Skeletal muscle cell (primary cell): ENCODE measurements around the gene FLRT3.

Experiments
- DNase-seq: peaks from one replicate; pipeline ENCODE4 v3.0.0-alpha.2; 2010; ENCODE audit warnings: low read depth
- H3K4me3 ChIP-seq: 2 replicates; pipeline ENCODE4 v1.5.1; 2011; ENCODE audit warnings: low read depth, mild to moderate bottlenecking, control low read depth, low read length, moderate library complexity

Gene FLRT3

DNA sequence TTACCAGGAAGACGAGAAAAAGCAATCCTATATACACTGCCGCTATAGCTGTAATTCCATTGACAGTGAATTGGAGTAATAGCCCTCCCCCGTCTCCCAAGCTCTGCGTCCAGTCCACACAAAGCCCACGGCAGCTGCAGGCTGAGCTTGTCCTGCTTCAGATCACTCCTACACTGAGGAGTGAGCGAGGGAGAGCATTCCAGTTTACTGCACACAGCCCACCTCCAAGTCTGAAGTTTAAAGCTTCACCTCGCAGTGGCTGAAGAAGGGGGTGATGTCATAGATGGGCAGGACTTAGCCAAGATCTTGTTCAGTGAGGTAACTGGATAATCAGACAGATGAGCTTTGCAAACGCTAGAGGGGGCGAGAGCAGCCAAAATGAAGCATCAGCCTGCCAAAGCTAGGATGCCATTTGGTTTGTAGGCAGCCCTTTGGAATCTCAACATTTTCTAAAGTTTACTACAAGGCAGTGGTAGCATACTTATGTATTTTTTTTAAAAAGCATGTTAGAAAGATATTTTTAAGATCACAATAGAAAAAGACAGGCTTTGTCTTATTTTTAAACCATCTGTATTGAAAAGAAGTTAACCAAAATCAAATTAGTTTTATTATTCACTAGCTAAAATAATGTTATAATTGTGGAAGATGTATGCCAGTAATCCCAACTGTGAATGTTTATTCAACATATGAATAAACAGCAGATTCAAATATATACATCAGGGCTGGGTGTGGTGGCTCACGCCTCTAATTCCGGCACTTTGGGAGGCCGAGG lies at the start of gene FLRT3:
FLRT3 (minus strand) TSS at position 213 of the 772 bp plus-strand sequence. CDS start 10,106 bp downstream, outside the sequence.
- peak; percentile 97 for DNase-seq
- peak within 1 kb of the TSS; percentile 41 for H3K4me3 ChIP-seq

DNA sequence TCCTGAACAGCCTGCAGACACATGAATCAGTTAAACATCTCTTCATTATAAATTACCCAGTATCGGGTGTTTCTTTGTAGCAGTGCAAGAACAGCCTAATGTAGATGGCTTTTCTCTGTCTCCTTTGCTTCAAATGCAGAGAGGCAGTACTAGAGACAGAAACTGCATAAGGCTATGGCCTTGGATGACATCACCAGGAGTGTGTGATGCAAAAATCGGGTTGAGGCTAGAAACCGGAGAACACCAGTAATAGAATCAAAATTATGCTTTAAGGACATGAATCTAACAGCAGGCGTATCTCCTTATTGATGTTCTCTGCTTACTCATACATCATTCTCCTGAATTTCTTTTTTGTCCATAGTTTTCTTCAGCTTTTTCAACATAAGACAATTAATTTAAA lies 49.3 kb upstream of the FLRT3 start:
- no peak for DNase-seq
- H3K4me3 ChIP-seq, result no peak overlapping the region

DNA sequence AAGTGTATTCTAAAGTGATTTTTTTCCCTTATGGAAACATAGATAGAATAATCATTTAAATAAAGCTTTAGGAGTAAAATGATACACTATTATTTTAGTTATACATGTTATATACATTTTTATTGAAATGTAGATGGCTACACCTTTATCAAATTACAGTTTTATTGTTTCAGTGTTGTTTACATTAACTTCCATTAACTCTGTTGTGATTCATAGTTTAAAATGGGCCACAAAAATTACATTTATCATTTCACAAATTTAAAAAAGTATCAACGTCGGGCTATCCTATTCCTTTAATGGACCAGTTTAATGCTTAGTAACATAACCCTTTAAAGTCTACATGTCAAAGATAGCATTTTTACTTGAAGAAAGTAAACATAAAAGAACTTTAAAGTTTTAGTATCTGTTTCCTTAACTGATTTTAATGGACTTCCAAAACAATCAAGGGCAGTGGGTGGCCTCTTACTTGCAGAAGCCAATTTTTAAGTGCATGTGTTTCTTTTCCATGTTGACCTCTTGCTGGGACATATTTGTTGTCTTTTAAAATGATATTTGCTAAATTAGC lies 47.8 kb upstream of the FLRT3 start:
- no peak for DNase-seq

DNA sequence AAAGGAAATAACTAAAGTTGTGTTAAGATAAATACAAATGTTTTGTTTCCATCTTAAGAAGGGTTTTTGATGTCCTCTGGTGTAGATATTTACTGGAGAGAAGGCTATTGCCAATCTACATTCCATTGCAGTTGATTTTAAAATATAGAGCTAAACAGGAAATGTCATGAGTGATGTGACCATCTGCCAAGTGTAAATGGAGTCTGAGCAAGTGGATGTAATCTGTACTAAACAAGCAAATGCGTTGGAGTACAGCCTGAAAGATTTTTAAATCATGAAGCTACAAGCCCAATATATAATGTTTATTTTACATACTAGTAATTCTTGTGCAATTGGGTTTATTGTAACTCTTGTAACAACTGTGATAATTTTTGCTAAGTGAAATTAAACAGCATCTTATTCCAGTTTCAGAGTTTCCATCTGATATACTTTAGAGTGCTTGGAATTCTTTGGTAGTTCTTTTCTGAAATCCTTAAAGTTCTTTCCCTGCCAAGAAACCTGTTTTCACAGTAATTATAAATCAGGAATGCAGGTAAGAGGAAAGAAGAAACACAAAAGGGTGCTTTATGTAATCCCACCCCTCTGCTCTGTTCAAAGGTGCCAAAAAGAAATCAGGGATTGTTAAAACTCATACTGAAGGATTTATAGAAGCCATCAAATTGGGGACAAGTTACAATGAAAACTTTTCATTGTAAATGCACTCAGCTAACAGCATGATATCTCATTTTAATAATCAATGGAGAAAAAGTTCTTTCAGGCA lies 47.2 kb upstream of the FLRT3 start:
- DNase-seq, result peak; percentile 6
- H3K4me3 ChIP-seq, result no peak overlapping the region

More for the DNA sequence above, 47.8 kb upstream of the FLRT3 start:
- no peak overlapping the region for H3K4me3 ChIP-seq

DNA sequence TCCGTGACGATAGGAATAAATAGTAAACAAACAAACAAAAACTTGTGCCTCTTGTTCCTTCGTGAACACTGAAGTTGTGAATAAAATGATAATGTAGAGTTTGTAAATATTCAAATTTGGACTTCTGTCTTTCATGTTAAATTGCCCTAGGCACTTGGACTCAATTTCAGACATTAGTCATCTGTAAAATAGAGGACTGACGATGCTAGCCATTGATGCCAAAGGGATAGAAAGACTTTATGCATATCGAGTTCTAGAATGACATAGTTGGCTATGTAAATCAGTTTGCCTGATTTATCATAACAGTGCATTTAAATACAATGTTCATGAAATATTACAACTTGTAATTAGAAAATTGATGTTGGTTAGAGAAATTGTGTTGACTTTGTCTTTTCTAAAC lies 45.9 kb upstream of the FLRT3 start:
- DNase-seq, result no peak
- H3K4me3 ChIP-seq, result no peak overlapping the region

DNA sequence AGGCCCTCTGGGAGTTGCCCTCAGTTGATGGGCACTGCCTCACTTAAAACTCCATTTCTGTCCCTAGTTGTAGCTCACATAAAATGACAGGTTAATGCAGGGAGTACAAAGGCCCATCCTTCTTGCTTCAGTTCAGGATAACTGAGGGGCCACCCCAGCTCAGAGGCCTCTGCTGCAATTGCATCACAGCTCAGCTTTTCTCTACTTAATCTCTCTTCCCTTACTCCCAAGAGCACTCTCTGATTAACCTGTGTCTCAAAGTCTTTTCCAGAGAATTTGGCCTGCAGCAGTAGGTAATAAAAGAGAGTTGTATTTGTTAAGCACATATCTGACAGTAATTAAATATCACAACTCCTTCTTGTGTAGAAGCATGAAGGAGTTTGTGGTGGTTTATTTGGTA lies 40.9 kb upstream of the FLRT3 start:
- DNase-seq, result no peak
- H3K4me3 ChIP-seq, result no peak overlapping the region

DNA sequence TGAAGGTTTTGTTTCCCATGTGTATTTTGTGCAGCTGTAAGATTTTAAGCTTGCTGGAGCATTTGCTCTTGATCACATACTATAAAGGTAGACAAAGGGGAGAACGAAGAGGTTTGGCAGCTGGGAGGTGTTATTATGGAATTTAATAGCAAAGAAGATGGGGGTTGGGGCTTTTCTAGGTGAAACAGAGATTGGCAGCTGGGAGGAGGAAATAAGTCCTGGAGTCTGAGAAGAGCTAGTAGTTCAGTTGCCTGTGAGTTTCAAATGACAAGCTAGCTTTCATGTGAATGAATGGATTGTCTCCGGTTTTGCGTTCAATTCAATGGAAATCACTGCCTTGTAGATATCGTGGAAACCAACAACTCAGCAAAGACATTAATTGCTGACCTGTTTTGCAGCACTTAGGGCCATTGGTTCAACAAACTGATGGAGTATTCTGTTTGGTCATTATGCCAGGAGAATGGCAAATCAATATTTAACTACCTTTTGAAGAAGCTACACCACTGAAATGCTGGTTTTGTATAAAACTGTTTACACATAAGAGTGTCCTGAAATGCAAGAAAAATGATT lies 38.1 kb upstream of the FLRT3 start:
- no peak overlapping the region for H3K4me3 ChIP-seq
- DNase-seq, result no peak

DNA sequence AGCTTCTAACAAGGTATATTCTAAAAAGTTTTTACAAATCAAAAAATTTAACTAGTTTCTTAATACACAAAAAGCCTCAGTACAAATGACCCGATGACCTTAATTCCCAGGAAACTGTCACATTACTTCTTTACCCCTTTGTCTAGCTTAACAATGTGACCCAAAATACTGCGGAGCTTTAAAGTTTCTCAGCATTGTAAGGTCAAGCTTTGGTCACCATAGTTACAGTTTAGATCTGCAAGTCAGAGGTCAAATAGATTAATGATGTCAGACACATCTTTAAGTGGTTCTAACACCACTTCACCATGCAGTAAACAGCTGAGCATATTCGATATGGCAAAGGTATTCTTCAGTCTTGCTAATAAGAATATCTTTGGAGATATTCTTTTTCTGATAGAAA lies 36.8 kb upstream of the FLRT3 start:
- no peak for DNase-seq

DNA sequence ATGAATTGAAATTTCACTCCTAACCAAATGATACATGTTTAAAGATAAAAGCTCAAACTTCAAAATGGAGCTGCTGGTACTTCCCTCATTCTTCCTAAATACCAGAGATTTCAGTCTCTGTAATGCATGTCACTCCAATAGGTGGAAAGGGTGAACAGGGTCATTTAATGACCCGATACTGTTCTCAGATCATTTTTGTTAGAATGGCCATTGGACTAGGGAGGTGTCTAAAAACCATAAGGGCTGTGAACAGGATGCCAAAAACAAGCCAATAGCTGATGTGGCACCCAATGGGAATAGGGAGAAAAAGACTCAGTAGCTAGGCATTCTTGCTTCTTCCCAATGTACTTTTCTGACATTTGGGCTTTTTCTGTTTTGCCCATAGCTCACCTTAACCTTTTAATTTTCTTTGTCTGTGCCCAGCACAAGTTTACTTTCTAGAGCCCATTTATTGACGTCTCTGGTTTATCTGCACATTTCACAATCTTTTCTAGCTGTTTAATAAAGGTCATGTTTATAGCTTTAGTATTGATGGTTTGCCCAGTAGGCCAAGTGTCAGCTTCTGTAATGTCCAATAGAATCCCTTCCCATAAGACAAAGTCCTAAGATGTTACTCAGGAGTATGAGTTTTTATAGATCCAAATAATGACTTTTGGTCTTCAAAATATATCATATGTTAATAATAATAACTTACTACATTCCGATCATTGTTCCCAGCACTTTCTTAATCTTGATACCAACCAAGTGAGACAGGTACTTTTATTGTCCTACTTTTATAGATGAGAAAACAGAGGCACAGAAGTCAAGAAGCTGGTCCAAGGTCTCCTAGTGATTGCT lies 24.3 kb upstream of the FLRT3 start:
- no peak overlapping the region for H3K4me3 ChIP-seq
- no peak for DNase-seq

More for the DNA sequence above, 36.8 kb upstream of the FLRT3 start:
- H3K4me3 ChIP-seq, result no peak overlapping the region

DNA sequence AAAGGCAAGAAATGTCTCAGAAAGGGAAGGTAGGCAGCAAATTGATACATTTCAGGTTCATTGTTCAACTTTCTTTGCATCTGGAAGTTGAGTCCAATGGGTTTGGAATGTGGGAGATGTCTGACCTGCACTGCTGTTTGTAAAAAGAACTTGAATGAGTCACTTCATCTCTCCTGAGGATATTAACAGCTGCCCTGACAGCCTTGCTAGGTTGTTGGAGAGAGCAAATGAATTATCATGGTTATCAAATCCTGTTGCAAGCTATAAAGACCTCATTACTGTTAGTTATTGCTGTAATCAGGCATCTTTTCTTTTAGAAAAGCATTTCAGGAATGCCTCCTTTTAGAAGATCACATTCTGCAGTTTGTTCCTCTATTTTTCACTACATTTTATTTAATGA lies 23.0 kb upstream of the FLRT3 start:
- peak; percentile 60 for DNase-seq
- H3K4me3 ChIP-seq, result no peak overlapping the region

DNA sequence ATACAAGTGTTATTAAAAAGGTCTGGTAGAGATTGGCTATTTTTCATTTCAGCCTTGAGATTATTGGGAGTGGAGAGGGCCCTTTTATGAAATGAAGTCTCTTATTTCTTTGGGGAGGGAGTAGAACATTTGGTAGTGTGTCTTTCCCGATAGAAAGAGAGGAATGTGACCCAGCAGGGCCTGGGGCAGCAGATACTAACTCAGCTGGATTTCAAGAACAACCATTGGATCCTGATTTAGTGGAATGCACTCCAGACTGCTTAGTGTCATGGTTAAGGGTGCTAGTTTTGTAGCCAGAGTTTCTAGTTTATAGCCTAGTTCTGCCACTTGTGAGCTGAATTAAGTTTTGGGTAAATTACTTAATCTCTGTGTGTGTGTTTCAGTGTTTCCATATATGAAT lies 18.4 kb upstream of the FLRT3 start:
- DNase-seq, result no peak
- H3K4me3 ChIP-seq, result no peak overlapping the region

DNA sequence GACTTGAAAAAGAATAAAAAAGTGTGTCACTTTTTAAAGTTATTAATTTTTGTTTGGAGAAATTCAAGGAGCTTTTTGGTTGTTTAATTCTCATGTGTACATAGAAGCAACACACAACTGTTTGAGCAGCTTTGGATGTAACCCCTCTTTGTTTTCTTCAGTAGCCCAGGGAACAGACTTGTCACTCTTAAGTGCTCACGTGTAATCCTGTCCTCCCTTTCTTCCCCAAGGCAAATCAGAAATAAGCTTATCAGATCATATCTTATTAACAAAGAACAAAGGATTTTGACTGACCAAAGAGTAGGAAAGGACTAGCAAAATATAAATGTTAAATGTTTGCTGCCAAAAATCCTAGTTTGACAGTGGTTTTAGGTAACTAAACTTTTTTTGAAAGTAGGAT lies 7.3 kb upstream of the FLRT3 start:
- DNase-seq, result no peak
- no peak overlapping the region for H3K4me3 ChIP-seq

DNA sequence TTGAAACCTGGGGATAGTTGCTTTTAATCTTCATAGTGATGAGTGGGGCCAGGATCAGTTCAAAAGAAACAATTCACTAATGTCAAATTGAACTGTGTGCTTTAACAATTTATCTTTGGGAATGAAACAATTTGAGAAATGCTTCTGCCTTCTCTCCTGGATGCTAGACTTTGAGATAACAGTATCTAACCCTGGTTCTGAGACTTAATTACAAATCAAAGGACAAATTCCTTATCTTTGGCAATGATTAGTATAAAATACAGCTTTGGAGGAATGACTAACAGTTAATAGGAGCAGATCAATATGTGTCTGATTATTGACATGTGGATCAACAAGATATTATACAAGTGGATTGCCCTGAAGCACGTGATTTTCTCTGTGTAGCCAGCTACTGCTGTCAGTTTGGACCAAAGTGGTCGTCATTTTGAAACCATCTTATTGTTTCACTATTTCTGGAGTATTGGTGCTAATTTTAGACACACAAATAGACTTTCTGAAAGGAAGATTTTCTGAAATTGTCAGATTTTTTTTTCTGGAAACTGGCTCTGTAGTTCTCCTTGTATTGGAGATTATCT lies 6.2 kb upstream of the FLRT3 start:
- no peak overlapping the region for H3K4me3 ChIP-seq
- no peak for DNase-seq

DNA sequence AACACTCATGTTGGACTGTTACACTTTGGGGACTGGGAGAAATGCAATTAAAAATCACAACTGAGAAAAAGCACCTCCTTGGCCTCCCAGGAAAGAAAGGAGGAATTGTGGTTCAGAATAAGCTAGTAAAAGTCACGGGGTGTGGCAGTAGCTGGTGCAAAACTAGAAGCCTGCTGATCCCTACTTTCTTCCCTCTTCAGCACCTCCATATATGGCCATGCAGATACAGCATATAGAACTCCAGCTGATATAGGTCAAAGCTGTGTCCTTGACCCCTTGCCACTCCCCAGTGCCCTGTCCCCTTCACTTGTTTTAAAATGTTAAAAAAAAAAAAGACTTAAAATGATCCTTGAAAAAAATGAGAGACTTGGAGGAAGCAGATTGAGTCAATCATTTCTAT lies 5.5 kb upstream of the FLRT3 start:
- no peak for DNase-seq

DNA sequence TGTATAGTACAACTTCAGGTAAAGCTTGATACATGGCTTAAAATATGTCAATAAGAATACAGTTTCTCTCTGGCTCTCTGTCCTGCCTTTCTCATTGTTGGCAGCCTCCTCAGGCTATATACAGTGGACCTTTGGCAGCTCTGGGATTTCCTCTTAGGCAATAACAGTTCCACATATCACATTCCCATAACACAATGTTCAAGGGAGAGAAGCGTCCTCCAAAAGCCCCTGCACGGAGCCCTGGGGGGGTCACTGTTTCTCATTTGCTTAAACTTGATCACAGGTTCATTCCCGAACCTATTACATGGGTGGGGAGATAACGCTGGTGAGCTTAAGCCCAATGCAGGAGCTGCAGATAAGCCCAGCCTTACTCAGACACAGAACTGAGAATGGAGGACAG lies 4.4 kb upstream of the FLRT3 start:
- no peak overlapping the region for H3K4me3 ChIP-seq
- DNase-seq, result peak; percentile 67

More for the DNA sequence above, 5.5 kb upstream of the FLRT3 start:
- no peak overlapping the region for H3K4me3 ChIP-seq

DNA sequence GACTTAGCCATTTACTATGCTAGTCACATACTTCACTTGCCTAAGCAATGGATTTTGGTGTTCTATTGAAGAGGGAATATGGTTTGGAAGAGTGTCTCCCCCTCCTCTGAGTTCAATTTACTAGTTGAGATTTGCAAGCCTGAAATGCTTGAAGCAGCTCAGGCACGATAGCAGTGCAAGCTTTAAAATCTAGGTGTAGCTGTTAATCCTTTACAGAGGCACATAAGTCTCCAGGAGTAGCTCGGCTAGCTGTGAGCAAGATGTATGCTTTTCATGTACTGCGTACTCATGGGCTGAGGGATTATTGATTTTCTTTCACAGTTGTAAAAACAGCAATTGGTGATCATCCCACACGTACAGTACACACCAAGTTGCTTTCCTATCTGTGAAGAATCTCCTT lies 726 bp downstream of the FLRT3 start:
- H3K4me3 ChIP-seq, result peak overlapping the region; percentile 41
- DNase-seq, result no peak

DNA sequence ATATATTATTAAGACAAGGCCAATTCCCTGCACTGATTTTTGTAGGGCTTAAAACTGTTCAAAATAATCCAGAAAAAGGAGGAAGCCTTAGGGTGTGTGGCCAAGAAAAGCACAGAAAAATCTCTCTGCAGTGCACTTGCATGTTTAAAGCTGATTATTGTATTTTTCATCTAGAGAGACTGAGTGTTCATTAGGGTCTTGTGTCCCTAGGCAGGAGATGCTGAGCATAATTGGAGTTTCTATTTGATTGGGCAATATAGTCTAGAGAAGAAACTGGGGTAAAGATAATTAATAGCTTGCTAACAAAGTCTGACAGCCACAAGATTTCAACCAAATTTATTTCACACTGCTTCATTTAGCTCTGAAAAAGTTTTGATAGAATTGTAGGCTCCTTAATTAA lies 2.4 kb downstream of the FLRT3 start:
- no peak for DNase-seq

DNA sequence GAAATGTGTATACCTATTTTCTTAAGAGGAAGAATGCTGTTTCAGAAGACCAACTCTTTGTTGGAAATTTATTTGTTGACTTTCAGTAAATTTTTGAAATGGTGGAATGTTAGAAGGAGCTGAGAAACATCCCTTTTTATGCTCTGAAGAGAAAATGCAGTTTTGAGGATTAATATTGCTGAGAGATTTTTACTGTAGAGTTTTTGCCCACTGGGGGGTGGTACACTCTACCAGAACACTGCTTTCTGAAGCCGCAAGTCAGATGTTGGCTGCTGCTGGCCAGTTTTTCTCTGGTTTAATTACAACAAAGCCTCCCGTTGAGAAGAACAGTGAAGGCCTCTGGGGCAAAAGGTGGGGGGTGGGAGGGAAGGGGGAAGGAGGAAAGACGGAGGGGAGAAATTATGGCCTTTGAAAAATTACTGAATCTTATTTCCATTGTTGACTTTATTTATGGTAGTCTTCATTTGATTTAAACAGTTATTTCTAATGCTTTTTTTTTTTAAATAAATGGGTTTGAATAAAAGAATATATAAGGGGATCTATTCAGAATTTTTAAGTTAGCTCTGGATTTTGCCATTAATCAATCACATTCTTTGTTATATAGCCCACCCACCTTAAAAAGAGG lies 3.0 kb downstream of the FLRT3 start:
- peak; percentile 45 for DNase-seq
- peak overlapping the region; percentile 12 for H3K4me3 ChIP-seq

More for the DNA sequence above, 2.4 kb downstream of the FLRT3 start:
- peak overlapping the region; percentile 20 for H3K4me3 ChIP-seq

DNA sequence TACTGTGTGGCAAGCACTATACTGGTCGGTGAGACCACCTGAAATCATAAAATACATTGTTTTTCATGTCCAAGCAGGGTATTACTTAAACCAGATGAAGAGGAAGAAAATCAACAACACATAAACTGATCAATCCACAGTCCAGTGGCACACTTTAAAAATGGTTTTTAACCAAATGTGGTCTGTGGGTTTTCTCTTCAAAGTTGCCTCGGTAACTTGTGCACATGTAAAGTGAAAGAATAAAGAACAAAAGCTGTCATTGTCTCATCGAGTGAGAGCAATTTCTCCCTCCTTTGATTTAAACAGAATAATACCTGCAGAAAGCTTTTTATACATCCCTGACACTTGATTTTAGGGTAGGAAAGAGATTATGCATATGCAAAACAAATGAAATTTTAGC lies 3.7 kb downstream of the FLRT3 start:
- H3K4me3 ChIP-seq, result peak overlapping the region; percentile 12

More for the DNA sequence above, 3.7 kb downstream of the FLRT3 start:
- DNase-seq, result no peak
